NCI-H446 (cell line): Measurements from ENCODE around the gene NEMF.
"Not testable (repeated sequence)": the region's sequence is repeated elsewhere in the genome, so short reads cannot be mapped to it uniquely, and the experiment has no call there.

Experiments used
- DNase-seq, 2 experiments: peaks; one replicate each; lab custom pipeline; 2025; lab: John Stamatoyannopoulos, UW

Gene NEMF

GRCh38 chr14:49745191-49745590, 107.4 kb downstream of the NEMF start:
- no peak for DNase-seq

GRCh38 chr14:49735669-49736068, 116.9 kb downstream of the NEMF start:
- not testable (repeated sequence) for DNase-seq

- no peak for DNase-seq
These were observed 118.8 kb downstream of the NEMF start for GRCh38 chr14:49733836-49734235.

GRCh38 chr14:49732896-49733295, 119.7 kb downstream of the NEMF start:
- DNase-seq = no peak
